ENCODE data around the gene SULT1A4. TPM values are rescaled to one million over a fixed set of nuclear protein-coding genes. Genes with fewer than 3 reads are reported as not detected.
A peak's percentile ranks its signal among the peaks of the same experiment; 100 is the strongest.
"Not testable (repeated sequence)": the region's sequence is repeated elsewhere in the genome, so short reads cannot be mapped to it uniquely, and the experiment has no call there.

The SULT1A4 gene
- total RNA-seq, 1 donor from 2014 or later: 3.2 TPM

GRCh38 chr16:29482276-29482675 is 22.6 kb downstream of the SULT1A4 start:
- not testable (repeated sequence) for H3K27me3 Mint-ChIP-seq (ENCODE audit: low read depth); H3K4me3 Mint-ChIP-seq; H3K9me3 Mint-ChIP-seq; H3K27ac Mint-ChIP-seq; H3K36me3 Mint-ChIP-seq; H3K4me1 Mint-ChIP-seq
- DNase-seq (ENCODE audit: low spot score in 2 of 2, unreplicated experiment in 2 of 2): peak; percentile 16 to 35

- not testable (repeated sequence) for H3K27ac Mint-ChIP-seq; DNase-seq (ENCODE audit: low spot score in 2 of 2, unreplicated experiment in 2 of 2)
Measured at GRCh38 chr16:29506308-29506707, 46.6 kb downstream of the SULT1A4 start, which contains the start of gene NPIPB12. TSS of gene NPIPB12 (minus strand) at chr16:29506408.

More at GRCh38 chr16:29506308-29506707, 46.6 kb downstream of the SULT1A4 start, which contains the start of gene NPIPB12:
- H3K36me3 Mint-ChIP-seq; H3K4me1 Mint-ChIP-seq; H3K4me3 Mint-ChIP-seq; H3K9me3 Mint-ChIP-seq; H3K27me3 Mint-ChIP-seq (ENCODE audit: low read depth): not testable (repeated sequence)

Other genes with a start within 250 kb of the SULT1A4 start
- 2.8 to 2.9 TPM (median 2.8 TPM) in 3 replicates for gene NPIPB11, start 53.2 kb upstream of the SULT1A4 start, total RNA-seq
- gene BOLA2, start 5.6 kb upstream of the SULT1A4 start, total RNA-seq: 7.0 to 7.8 TPM (median 7.4 TPM) in 3 replicates
- 33.5 to 45.5 TPM (median 43.0 TPM) in 3 replicates for gene SLX1B, start 5.4 kb upstream of the SULT1A4 start, total RNA-seq
- 97.9 to 109 TPM (median 105 TPM) in 3 replicates for gene NPIPB12, start 46.5 kb downstream of the SULT1A4 start, total RNA-seq
- 0.38 to 0.63 TPM (median 0.57 TPM) in 3 replicates for gene SPN, start 203.3 kb downstream of the SULT1A4 start, total RNA-seq
- 326 to 330 TPM (median 328 TPM) in 3 replicates for gene QPRT, start 219.3 kb downstream of the SULT1A4 start, total RNA-seq